Calu3 (cell line): ENCODE results near the gene TMEM212. TPM values are rescaled to one million over a fixed set of nuclear protein-coding genes. Genes with fewer than 3 reads are reported as not detected.

Source experiments
- BruUV-seq: library from RNA; stranded (reverse); fragments of 400-500 nt; replicated peaks from 2 replicates; lab custom pipeline; 2021; lab: Mats Ljungman, UMichigan
- CTCF ChIA-PET: fragments of 300-600 bp; sonication (Branson Sonifier 250); formaldehyde crosslinking; loops from one replicate; lab custom pipeline; 2022; ENCODE audit warnings: antibody characterized with exemption; lab: Charles Lee
- DNase-seq: peaks from one replicate; pipeline ENCODE4 v3.0.0; 2022
- H3K27ac Mint-ChIP-seq: one replicate; pipeline ENCODE4 v1.8.0; 2022; ENCODE audit warnings: mixed read lengths; ENCODE audit not compliant: unreplicated experiment
- H3K27me3 Mint-ChIP-seq: one replicate; pipeline ENCODE4 v1.8.0; 2022; ENCODE audit warnings: mixed read lengths; ENCODE audit not compliant: unreplicated experiment
- H3K36me3 Mint-ChIP-seq: one replicate; pipeline ENCODE4 v1.8.0; 2022; ENCODE audit warnings: mild to moderate bottlenecking, moderate library complexity, mixed read lengths; ENCODE audit not compliant: insufficient read depth, unreplicated experiment
- H3K4me1 Mint-ChIP-seq: one replicate; pipeline ENCODE4 v1.8.0; 2022; ENCODE audit warnings: mild to moderate bottlenecking, low read depth, mixed read lengths; ENCODE audit not compliant: unreplicated experiment
- H3K4me3 Mint-ChIP-seq: one replicate; pipeline ENCODE4 v1.8.0; 2022; ENCODE audit warnings: mild to moderate bottlenecking, low read depth, moderate library complexity, mixed read lengths; ENCODE audit not compliant: unreplicated experiment
- H3K9me3 Mint-ChIP-seq: one replicate; pipeline ENCODE4 v1.8.0; 2022; ENCODE audit warnings: low read depth, mixed read lengths; ENCODE audit not compliant: unreplicated experiment
- CTCF ChIP-seq: fragments of 200-600 bp; IDR thresholded peaks from one replicate; pipeline ENCODE4 v1.8.0; 2022; ENCODE audit warnings: antibody characterized with exemption; ENCODE audit not compliant: unreplicated experiment
- intact Hi-C: fragments of 100-400 bp; cut with micrococcal nuclease; formaldehyde crosslinking; loops from one replicate; pipeline ENCODE4 v1.10.0; 2022; ENCODE audit not compliant: unreplicated experiment
- total RNA-seq: library from RNA; stranded (reverse); gene quantifications from 2 replicates; pipeline ENCODE4 v1.2.3, GENCODE V29; 2022

Gene TMEM212
- total RNA-seq, 1 experiment from 2014 or later, result not detected

GRCh38 chr3:171838218-171838720, 4.9 kb upstream of the TMEM212 start:
- peaks cover 4% of the 10 kb centered on the region for H3K36me3 Mint-ChIP-seq
- H3K27me3 Mint-ChIP-seq, result no peaks in the 10 kb centered on the region
- no peak overlapping the region for H3K27ac Mint-ChIP-seq
- no peak for TF ChIP-seq CTCF
- CTCF ChIA-PET, result interaction anchor here (0.6 to 1.8 kb wide), 2 partner anchors 14 to 1284 kb away, joined by 3 read pairs; no protein-coding TSS in a partner anchor
- no TSS peak for BruUV-seq
- no peak for DNase-seq
- no peak overlapping the region for H3K4me3 Mint-ChIP-seq
- intact Hi-C loops, result loop anchor here (10.0 kb wide), 2 partner anchors 507 to 873 kb away; no protein-coding TSS in a partner anchor
- peaks cover 34% of the 10 kb centered on the region for H3K4me1 Mint-ChIP-seq
- H3K9me3 Mint-ChIP-seq, result no peaks in the 10 kb centered on the region

GRCh38 chr3:171839270-171839669, 3.9 kb upstream of the TMEM212 start:
- no peak overlapping the region for H3K4me3 Mint-ChIP-seq
- peaks cover 4% of the 10 kb centered on the region for H3K36me3 Mint-ChIP-seq
- BruUV-seq, result no TSS peak
- CTCF ChIA-PET, result interaction anchor here (0.6 to 1.8 kb wide), 3 partner anchors 15 to 1283 kb away, joined by 3 read pairs; no protein-coding TSS in a partner anchor
- H3K27me3 Mint-ChIP-seq, result no peaks in the 10 kb centered on the region
- no peak overlapping the region for H3K27ac Mint-ChIP-seq
- peaks cover 34% of the 10 kb centered on the region for H3K4me1 Mint-ChIP-seq
- no peaks in the 10 kb centered on the region for H3K9me3 Mint-ChIP-seq
- intact Hi-C loops, result loop anchor here (10.0 kb wide), 2 partner anchors 506 to 874 kb away; no protein-coding TSS in a partner anchor
- DNase-seq, result no peak
- TF ChIP-seq CTCF, result no peak

DNA sequence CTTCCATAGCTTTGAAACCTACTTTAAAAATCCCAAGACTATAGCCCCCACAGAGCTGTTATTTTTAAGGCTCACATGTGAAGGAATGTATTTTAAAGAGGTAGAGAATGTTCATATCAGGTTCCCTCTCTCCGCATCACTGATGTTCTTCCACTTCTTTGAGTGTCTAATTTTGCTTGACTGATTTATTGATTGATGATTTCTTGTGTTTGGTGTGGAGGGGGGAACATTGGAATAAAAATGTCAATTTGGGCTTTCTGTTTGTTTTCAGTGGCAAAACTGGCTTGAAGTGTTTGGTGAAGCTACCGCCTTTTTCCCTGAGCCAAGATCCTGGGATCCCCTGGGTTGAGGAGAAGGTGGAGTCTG, 2.7 kb upstream of the TMEM212 start:
- peaks cover 37% of the 10 kb centered on the region for H3K4me1 Mint-ChIP-seq
- H3K27me3 Mint-ChIP-seq, result no peaks in the 10 kb centered on the region
- CTCF ChIA-PET, result interaction anchor here (0.8 to 1.2 kb wide), 2 partner anchors 70 to 126 kb away, joined by 3 read pairs; no protein-coding TSS in a partner anchor
- no peak for DNase-seq
- H3K9me3 Mint-ChIP-seq, result no peaks in the 10 kb centered on the region
- no peak overlapping the region for H3K4me3 Mint-ChIP-seq
- no peak for TF ChIP-seq CTCF
- peaks cover 4% of the 10 kb centered on the region for H3K36me3 Mint-ChIP-seq
- H3K27ac Mint-ChIP-seq, result no peak overlapping the region
- intact Hi-C loops, result no loop called here
- BruUV-seq, result no TSS peak

DNA sequence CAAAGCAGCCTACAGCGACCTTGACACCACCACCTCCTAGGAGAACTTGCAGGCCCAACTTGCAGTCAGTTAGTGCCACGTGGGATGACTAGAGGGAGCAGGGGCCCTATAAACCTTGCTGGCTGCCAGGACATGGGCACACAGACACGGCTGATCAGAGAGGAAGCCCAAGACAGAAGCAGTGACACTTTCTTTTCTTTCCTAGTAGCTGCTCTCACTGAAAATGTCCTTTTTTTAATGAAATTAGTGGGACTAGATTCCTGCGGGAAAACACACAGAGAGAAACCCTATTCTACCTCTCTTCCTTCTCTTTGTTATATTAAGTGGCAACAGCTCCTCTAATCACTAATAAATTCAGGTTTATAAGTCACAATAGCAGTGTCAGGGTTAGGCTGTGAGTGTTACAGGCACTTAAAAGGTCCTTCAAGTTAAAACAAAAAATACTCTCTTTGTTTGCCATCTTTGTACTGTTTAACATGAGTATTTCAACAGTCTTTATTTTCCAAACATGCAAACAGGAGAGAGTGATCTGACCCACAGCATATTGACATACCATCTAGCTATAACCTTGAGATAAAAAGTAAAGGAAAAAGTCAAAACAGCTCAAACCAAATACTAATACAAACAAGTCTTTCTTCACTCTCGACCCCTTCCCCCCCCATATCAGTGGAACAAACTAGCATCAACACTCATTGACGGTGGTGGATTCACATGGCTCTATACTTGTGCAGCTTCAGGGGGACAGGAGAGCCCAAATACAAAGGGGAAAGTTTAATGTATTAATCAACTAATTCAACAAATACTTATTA, 2.1 kb upstream of the TMEM212 start:
- Mint-ChIP-seq H3K27me3 (no peaks in the 10 kb centered on the region), H3K27ac (no peak overlapping the region), H3K4me3 (no peak overlapping the region), H3K36me3 (peaks cover 4% of the 10 kb centered on the region), H3K4me1 (peaks cover 43% of the 10 kb centered on the region), H3K9me3 (peaks cover 2% of the 10 kb centered on the region)
- DNase-seq, result no peak
- no peak for TF ChIP-seq CTCF
- CTCF ChIA-PET, result interaction anchor here (0.6 to 1.2 kb wide), 5 partner anchors 31 to 684 kb away, joined by 3 to 7 read pairs (median 3); partner anchors contain the start of gene PLD1
- BruUV-seq, result no TSS peak
- intact Hi-C loops, result no loop called here
